GM21619 (cell line): ENCODE results near the gene MMP14.
"Not testable (repeated sequence)": the region's sequence is repeated elsewhere in the genome, so short reads cannot be mapped to it uniquely, and the experiment has no call there.

ENCODE experiments used
- ATAC-seq: cut with Tn5 transposase; IDR thresholded peaks from one replicate; pipeline ENCODE4 v1.9.1; 2021; ENCODE audit not compliant: unreplicated experiment

The MMP14 gene

GRCh38 chr14:22856428-22856827 is 20.0 kb downstream of the MMP14 start:
- no peak for ATAC-seq

- not testable (repeated sequence) for ATAC-seq
These were observed 24.0 kb downstream of the MMP14 start for GRCh38 chr14:22860377-22860776.

GRCh38 chr14:22861651-22862050 is 25.3 kb downstream of the MMP14 start:
- ATAC-seq = no peak

GRCh38 chr14:22864979-22865378 is 28.6 kb downstream of the MMP14 start:
- no peak for ATAC-seq

GRCh38 chr14:22865424-22866405 is 29.3 kb downstream of the MMP14 start:
- ATAC-seq = no peak

GRCh38 chr14:22866874-22867273 is 30.5 kb downstream of the MMP14 start:
- no peak for ATAC-seq

GRCh38 chr14:22870811-22871223 is 34.4 kb downstream of the MMP14 start:
- peak; percentile 30 for ATAC-seq

- ATAC-seq = peak; percentile 77
These were observed 35.0 kb downstream of the MMP14 start, which contains the start of gene LRP10 for GRCh38 chr14:22871224-22872032. Gene LRP10, plus strand, starts transcription at chr14:22871740. Its CDS starts 564 bp downstream, at chr14:22872304.

GRCh38 chr14:22872033-22872832 is 35.8 kb downstream of the MMP14 start:
- ATAC-seq = peak; percentile 25

- no peak for ATAC-seq
These were observed 36.6 kb downstream of the MMP14 start for GRCh38 chr14:22872833-22873520.

GRCh38 chr14:22875003-22875747 is 38.8 kb downstream of the MMP14 start:
- no peak for ATAC-seq

GRCh38 chr14:22875748-22876319 is 39.4 kb downstream of the MMP14 start:
- ATAC-seq = no peak

- no peak for ATAC-seq
These were observed 40.7 kb downstream of the MMP14 start for GRCh38 chr14:22877000-22877501.

- ATAC-seq = no peak
These were observed 42.2 kb downstream of the MMP14 start for GRCh38 chr14:22878271-22879246.

- ATAC-seq = no peak
These were observed 45.7 kb downstream of the MMP14 start for GRCh38 chr14:22882064-22882463.

GRCh38 chr14:22882529-22883172 is 46.3 kb downstream of the MMP14 start:
- no peak for ATAC-seq
